ENCODE measurements around the gene AK1. TPM values are rescaled to one million over a fixed set of nuclear protein-coding genes. Genes with fewer than 3 reads are reported as not detected.
A peak's percentile ranks its signal among the peaks of the same experiment; 100 is the strongest.

AK1 gene
- total and polyA plus RNA-seq, 12 donors, result 500 to 1,050 (median 731) TPM

DNA sequence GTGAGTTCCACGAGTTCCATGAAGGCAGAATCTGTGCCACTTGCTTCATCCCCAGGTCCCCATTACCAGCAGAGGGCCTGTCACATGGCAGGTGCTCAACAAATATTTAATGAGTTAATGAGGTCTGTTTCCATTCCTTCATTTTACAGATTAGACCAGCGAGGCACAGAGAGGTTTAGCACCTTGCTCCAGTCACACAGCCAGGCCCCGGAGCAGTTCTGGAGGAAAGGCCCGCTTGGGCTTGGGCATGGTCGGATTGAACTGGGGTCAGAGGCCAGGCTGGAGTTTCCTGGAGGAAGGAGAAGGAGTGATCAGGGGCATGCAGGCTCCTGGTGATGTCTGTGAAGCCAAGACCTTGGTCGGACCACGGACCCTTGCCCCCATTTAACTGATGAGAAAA is 43.3 kb upstream of the AK1 start:
- no peak overlapping the region for H3K4me3 ChIP-seq
- WGBS, 2 donors, result 88 to 94% methylated on average over 7 of the region's 7 CpGs
- ATAC-seq, result no peak
- no peaks in the 10 kb centered on the region for H3K9me3 ChIP-seq
- H3K36me3 ChIP-seq, result no peaks in the 10 kb centered on the region
- peaks cover 8 to 54% (median 41%) of the 10 kb centered on the region in 9 donors for H3K4me1 ChIP-seq
- no peak overlapping the region for H3K27ac ChIP-seq
- no peak for DNase-seq
- H3K27me3 ChIP-seq, result peaks cover 0 to 32% (median 9%) of the 10 kb centered on the region in 7 donors
- TF ChIP-seq, protein P1, sequence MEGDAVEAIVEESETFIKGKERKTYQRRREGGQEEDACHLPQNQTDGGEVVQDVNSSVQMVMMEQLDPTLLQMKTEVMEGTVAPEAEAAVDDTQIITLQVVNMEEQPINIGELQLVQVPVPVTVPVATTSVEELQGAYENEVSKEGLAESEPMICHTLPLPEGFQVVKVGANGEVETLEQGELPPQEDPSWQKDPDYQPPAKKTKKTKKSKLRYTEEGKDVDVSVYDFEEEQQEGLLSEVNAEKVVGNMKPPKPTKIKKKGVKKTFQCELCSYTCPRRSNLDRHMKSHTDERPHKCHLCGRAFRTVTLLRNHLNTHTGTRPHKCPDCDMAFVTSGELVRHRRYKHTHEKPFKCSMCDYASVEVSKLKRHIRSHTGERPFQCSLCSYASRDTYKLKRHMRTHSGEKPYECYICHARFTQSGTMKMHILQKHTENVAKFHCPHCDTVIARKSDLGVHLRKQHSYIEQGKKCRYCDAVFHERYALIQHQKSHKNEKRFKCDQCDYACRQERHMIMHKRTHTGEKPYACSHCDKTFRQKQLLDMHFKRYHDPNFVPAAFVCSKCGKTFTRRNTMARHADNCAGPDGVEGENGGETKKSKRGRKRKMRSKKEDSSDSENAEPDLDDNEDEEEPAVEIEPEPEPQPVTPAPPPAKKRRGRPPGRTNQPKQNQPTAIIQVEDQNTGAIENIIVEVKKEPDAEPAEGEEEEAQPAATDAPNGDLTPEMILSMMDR (IDR thresholded peaks at IDR 0.05), result no peak
- intact Hi-C loops (cut with DNase I), result loop anchor here (1.0 to 10.0 kb wide), 16 partner anchors 43 to 706 kb away; partner anchors contain the start of genes TOR2A (in 8 of the 10), CDK9 (in 2 of the 10) and AK1 (in 1 of the 10)

DNA sequence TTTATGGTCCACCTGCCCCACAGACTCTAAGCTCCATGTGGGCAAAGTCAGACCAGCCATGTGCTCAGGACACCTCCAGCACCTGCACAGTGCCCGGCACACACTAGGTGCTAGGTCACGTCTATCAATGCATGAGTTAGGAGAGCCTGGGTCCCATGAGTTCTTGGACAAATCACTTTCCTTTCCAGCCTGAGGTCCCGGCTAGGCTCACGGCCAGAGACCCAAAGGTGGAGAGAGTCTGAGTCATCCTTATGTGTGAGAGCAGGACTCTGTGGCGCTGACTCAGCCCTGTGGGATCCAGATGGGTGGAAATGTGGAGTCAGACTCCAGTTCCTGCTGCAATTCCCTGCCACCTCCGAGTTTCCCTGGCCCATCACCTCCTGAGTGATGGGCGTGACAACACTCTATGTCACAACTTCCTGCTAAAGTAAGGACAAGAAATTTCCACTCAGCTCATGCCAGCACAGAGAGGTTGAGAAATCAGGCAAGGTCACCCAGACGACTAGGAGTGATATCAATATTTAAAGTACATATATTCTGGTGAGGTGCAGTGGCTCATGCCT is 41.9 kb upstream of the AK1 start:
- Histone ChIP-seq H3K36me3 (peaks cover 0 to 7% (median 0%) of the 10 kb centered on the region in 9 donors), H3K9me3 (no peaks in the 10 kb centered on the region), H3K27ac (peak overlapping the region in 5 of 10 donors; percentile 2 to 64 (median 53)), H3K4me1 (peaks cover 12 to 64% (median 50%) of the 10 kb centered on the region in 9 donors), H3K27me3 (peaks cover 0 to 20% (median 0%) of the 10 kb centered on the region in 7 donors), H3K4me3 (no peak overlapping the region)
- TF ChIP-seq, protein P1 (IDR thresholded peaks at IDR 0.05), result no peak
- intact Hi-C loops (cut with DNase I), result loop anchor here in 8 of 10 donors (5.0 to 10.0 kb wide), 7 partner anchors 42 to 182 kb away; partner anchors contain the start of genes CDK9 (in 2 of the 8), AK1 (in 1 of the 8), FPGS (in 1 of the 8) and TOR2A (in 1 of the 8)
- WGBS, 2 donors, result 50 to 61% methylated on average over 8 of the region's 8 CpGs
- ATAC-seq (peak in 7 of 8 donors; percentile 6 to 72 (median 32)), DNase-seq (peak; percentile 76 to 77)

DNA sequence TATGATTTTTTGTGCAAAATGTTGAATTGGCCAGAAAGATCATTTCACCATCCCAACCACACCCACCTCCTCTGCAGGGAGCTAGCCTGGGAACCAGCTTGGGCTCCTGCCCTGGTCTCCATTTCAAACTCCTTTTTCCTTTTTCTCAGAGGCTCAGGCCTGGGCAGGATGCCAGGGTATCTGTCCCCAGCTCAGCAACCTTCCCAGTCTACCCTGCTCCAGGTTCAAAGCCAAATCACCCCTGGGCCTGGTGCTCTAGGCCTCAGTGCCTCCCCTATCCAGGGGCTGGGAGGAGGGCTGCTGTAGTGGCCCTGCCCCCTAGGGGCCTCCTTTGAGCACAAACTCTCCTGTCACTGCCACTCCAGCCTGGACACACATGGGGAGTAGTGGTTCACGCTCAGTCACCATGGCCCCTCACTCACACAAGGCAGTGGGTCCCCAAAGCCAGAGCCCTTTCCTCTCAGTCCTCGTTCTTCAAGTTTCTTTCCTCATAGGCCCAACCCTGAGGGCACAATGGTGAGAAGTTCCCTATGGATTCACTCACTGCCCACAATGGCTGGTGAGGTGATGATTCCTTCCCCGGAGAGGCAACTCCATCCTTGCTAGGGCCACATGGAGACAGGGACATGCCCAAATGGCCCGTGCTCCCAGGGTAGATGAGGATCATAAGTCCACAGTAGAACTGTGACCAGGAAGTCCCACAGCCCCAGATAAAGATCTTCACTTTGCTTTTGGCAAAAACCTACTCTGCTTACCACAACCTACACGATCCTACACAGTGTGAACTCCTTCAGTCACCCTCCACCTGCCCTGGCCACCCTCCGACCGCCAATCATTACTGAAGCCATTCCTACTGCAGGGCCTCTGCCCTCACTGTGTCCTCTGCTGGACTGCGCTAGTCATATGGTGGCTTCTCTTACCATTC is 41.0 kb upstream of the AK1 start:
- Histone ChIP-seq H3K27ac (peak overlapping the region in 5 of 10 donors; percentile 2 to 64 (median 53)), H3K27me3 (peaks cover 0 to 11% (median 0%) of the 10 kb centered on the region in 7 donors), H3K4me3 (no peak overlapping the region), H3K36me3 (peaks cover 0 to 15% (median 0%) of the 10 kb centered on the region in 9 donors), H3K4me1 (peaks cover 12 to 64% (median 50%) of the 10 kb centered on the region in 9 donors), H3K9me3 (no peaks in the 10 kb centered on the region)
- DNase-seq (peak in 1 of 2 donors; percentile 51), ATAC-seq (no peak)
- WGBS, 2 donors, result 92 to 94% methylated on average over 8 of the region's 8 CpGs
- intact Hi-C loops (cut with DNase I), result loop anchor here in 8 of 10 donors (5.0 to 10.0 kb wide), 7 partner anchors 41 to 181 kb away; partner anchors contain the start of genes CDK9 (in 2 of the 8), AK1 (in 1 of the 8), FPGS (in 1 of the 8) and TOR2A (in 1 of the 8)
- TF ChIP-seq, protein P1 (IDR thresholded peaks at IDR 0.05), result peak in 3 of 9 donors; percentile 9 to 25 (median 18)

DNA sequence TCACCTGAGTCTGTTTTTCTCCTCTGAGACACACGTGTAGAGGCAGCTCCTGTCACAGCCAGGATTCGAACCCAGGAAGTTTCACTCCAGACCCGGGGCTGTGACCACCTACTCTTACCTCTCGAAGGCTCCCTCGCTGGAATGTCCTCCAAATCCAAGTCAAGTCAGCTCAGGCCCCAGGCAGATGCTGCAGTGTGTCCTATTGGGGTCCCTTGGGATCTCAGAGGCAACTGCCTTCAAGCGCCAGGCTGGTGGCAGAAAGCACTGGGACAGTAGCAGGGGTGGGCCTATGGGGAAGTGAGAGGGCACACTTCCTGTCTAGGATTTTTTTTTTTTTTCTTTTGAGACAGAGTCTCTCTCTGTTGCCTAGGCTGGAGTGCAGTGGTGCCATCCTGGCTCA is 40.1 kb upstream of the AK1 start:
- peak overlapping the region in 7 of 10 donors; percentile 10 to 77 (median 53) for H3K27ac ChIP-seq
- DNase-seq (no peak), ATAC-seq (no peak)
- WGBS, 2 donors, result 66 to 67% methylated on average over 6 of the region's 6 CpGs
- peaks cover 12 to 64% (median 50%) of the 10 kb centered on the region in 9 donors for H3K4me1 ChIP-seq
- TF ChIP-seq, protein P1 (IDR thresholded peaks at IDR 0.05), result no peak
- H3K27me3 ChIP-seq, result peaks cover 0 to 10% (median 0%) of the 10 kb centered on the region in 7 donors
- H3K36me3 ChIP-seq, result peaks cover 0 to 24% (median 2%) of the 10 kb centered on the region in 9 donors
- intact Hi-C loops (cut with DNase I), result loop anchor here in 8 of 10 donors (2.0 to 10.0 kb wide), 9 partner anchors 19 to 180 kb away; partner anchors contain the start of genes CDK9 (in 2 of the 8), AK1 (in 1 of the 8), FPGS (in 1 of the 8) and ST6GALNAC6 (in 1 of the 8)
- peak overlapping the region in 2 of 10 donors; percentile 30 to 96 for H3K4me3 ChIP-seq
- H3K9me3 ChIP-seq, result no peaks in the 10 kb centered on the region
